HUES48 (cell line): ENCODE data around the gene NAT16.

Source experiments
- H3K27ac ChIP-seq: one replicate; pipeline ENCODE4 v1.7.0; 2013; ENCODE audit warnings: low read depth, low read length, inconsistent platforms
- H3K27me3 ChIP-seq: 2 replicates; pipeline ENCODE4 v1.6.1; 2013; ENCODE audit warnings: mild to moderate bottlenecking, low read length; ENCODE audit not compliant: control insufficient read depth, insufficient read depth
- H3K36me3 ChIP-seq: 2 replicates; pipeline ENCODE4 v1.6.1; 2013; ENCODE audit warnings: low read length; ENCODE audit not compliant: control insufficient read depth, insufficient read depth
- H3K4me1 ChIP-seq: 2 replicates; pipeline ENCODE4 v1.6.1; 2013; ENCODE audit warnings: mild to moderate bottlenecking, low read length; ENCODE audit not compliant: control insufficient read depth, insufficient read depth
- H3K4me3 ChIP-seq: 2 replicates; pipeline ENCODE4 v1.5.1; 2013; ENCODE audit warnings: mild to moderate bottlenecking, low read depth, low read length
- H3K9ac ChIP-seq: 2 replicates; pipeline ENCODE4 v1.6.1; 2013; ENCODE audit warnings: mild to moderate bottlenecking, low read depth, low read length, moderate library complexity
- H3K9me3 ChIP-seq: 2 replicates; pipeline ENCODE4 v1.6.1; 2013; ENCODE audit warnings: low read length; ENCODE audit not compliant: control insufficient read depth, insufficient read depth

NAT16 gene

DNA sequence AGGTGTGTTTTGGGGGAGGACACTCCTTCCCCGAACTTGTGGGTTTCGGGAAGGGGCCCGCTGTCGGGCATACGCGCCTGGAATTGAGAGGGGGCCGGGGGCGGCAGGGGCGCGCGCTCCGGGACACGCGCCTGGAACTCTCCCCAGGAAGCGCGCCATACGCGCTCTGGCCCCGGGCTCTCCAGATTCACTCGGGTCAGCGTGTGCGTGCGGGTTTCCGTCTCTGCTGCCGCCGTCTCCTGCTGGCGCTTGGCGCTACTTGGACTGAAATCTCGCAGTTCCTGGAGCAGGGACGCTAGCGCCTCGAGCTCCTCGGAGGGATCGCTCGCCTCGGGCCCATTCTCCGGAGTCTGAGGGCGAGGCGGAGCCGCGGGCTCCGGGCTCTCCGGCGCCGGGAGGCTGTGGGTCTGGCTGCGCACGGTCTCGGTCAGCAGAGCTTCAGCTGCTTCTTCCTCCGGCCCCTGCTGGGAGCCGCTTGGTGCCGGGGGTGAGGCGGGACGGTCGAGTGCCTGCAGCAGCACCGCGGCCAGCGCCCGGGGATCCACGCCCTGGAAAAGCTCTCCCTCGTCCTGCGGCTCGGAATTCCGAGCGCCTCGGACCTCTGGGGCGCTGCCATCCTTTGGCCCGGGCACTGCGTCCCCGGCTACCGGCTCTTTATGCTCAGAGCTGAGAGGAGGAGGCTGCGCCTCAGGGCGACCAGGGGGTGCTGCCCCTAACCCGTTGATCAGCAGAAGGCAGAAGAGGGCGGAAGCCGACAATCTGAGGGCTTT lies 15.8 kb downstream of the NAT16 start:
- Histone ChIP-seq H3K36me3 (no peaks in the 10 kb centered on the region; the same call in 1 of the 2 replicates), H3K9ac (peak overlapping the region; percentile 29), H3K4me1 (peaks cover 54% of the 10 kb centered on the region), H3K9me3 (no peaks in the 10 kb centered on the region), H3K4me3 (peak overlapping the region; percentile 76), H3K27me3 (peaks cover 60% of the 10 kb centered on the region), H3K27ac (peak overlapping the region; percentile 88)

DNA sequence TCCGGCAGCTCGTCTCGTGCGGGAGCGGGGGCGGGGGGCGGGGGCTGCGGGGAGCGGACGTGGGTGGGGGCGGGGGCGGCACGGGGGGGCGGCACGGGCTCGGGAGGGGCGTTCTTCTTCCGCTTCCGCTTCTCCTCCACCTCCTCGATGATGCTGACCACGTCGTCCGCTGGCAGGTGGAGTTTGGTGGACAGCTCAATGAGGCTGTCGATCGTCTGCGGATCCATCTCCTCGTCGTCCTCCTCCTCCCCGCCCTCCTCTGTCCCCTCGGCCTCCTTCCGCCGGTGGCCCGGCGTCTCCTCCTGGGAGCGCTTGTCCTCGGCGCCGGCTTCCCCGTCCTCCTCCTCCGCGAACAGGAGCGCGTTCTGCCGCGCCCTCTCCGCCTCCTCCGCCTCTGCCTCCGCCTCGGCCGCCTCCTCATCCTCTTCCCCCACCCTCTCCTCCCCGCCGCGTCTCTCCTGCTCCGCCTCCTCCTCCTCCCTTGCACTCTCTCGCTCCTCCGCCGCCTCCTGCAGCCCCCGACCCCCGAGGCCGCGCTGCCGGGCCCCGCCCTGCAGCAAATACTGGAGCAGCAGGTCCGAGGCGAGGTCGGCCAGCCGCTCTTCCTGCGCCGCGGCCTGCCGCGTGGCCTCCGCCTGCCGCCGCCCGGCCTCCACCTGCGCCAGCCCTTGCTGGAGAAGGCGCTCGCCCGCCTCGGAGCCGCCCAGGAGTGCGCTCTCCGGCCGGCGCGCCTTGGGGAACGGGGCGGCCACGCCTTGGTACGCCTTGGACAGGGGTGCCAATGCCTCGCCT lies 16.6 kb downstream of the NAT16 start:
- peak overlapping the region; percentile 88 for H3K27ac ChIP-seq
- H3K9me3 ChIP-seq, result no peaks in the 10 kb centered on the region
- peaks cover 46% of the 10 kb centered on the region for H3K4me1 ChIP-seq
- peak overlapping the region; percentile 76 for H3K4me3 ChIP-seq
- peak overlapping the region; percentile 29; the same call in 1 of the 2 replicates for H3K9ac ChIP-seq
- peaks cover 53% of the 10 kb centered on the region for H3K27me3 ChIP-seq
- H3K36me3 ChIP-seq, result no peaks in the 10 kb centered on the region; the same call in 1 of the 2 replicates

GRCh38 chr7:101162551-101163278 lies 17.4 kb downstream of the NAT16 start:
- H3K27me3 ChIP-seq, result peaks cover 45% of the 10 kb centered on the region
- H3K9ac ChIP-seq, result no peak overlapping the region; the same call in none of the 2 replicates
- peaks cover 5% of the 10 kb centered on the region; the same call in 1 of the 2 replicates for H3K36me3 ChIP-seq
- peak overlapping the region; percentile 88 for H3K27ac ChIP-seq
- H3K4me3 ChIP-seq, result peak overlapping the region; percentile 67
- H3K4me1 ChIP-seq, result peaks cover 39% of the 10 kb centered on the region
- no peaks in the 10 kb centered on the region for H3K9me3 ChIP-seq

- H3K9ac ChIP-seq, result no peak overlapping the region; the same call in 1 of the 2 replicates
- H3K4me1 ChIP-seq, result peaks cover 38% of the 10 kb centered on the region
- no peaks in the 10 kb centered on the region for H3K9me3 ChIP-seq
- peaks cover 8% of the 10 kb centered on the region; the same call in 1 of the 2 replicates for H3K36me3 ChIP-seq
- H3K27ac ChIP-seq, result peak overlapping the region; percentile 88
- H3K4me3 ChIP-seq, result peak overlapping the region; percentile 67
- H3K27me3 ChIP-seq, result peaks cover 37% of the 10 kb centered on the region
Observed at GRCh38 chr7:101161692-101162471, 18.2 kb downstream of the NAT16 start.

DNA sequence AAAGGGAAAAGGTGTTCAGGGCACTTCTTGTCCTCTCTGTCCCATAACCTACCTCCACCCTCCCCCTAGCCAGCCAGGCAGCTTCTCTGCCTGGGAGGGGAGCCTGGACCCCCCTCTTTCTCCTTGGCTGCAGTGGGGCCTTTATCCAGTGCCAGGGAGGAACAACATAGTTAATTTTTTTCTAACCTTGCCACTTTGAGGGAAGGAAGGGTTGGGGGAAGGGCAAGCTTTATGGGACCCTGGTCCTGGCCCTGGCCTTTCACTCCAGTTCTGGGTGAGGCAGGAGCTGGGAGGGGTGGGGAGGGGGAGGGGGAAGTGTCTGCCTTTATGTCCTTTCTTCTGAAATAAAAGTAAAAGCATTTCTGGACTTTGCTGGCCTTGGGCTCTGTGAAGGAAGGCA lies 19.2 kb downstream of the NAT16 start:
- no peak overlapping the region for H3K9ac ChIP-seq
- peak overlapping the region; percentile 55 for H3K27ac ChIP-seq
- peaks cover 31% of the 10 kb centered on the region for H3K27me3 ChIP-seq
- no peaks in the 10 kb centered on the region for H3K9me3 ChIP-seq
- H3K4me1 ChIP-seq, result peaks cover 42% of the 10 kb centered on the region
- peaks cover 8% of the 10 kb centered on the region; the same call in 1 of the 2 replicates for H3K36me3 ChIP-seq
- no peak overlapping the region for H3K4me3 ChIP-seq

DNA sequence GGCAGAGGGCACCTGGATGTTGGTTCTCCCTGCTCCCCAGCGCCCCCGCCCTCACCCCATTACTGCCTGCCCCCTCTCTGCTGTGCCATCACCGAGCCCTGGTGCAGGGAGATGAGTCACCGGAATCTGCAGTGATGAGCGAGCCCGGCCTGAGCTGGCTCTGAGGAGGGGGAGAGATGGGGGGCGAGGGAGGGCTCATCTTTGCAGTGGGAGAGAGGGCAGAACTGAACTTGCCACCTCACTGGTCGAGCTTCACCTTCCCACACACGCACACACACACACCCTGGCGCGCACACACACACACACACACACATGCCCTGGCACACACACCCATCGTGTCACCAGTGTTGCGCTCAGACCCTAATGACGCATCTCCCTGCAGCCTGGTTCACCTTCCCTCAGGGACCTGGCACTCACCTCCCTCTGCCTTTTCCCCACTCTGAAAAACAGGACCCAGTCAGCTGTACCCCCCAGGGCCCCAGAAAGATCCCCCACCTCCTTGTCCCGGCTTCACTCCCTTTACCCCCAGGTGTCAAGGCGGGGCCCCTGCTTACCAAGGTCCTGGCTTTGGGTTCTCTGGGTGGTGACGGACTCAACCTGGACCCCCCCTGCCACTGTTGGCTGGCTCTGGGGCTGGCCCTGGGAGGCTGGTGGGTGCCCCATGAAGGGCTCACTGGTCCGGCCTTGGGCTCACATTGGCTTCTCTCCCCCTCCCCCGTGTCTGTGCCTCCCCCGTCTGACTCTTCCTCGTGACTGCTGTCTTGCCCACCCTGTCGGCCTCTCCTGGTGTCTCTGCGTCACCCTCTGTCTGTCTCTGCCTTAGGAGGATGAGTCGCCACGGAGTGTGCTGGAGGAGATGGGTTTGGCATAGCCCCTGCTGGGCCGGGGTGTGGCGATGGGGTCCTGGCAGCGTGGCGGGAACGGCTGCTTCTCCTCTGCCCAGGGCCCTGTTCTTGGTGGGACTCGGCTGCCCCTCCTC lies 20.1 kb downstream of the NAT16 start:
- Histone ChIP-seq H3K36me3 (peaks cover 8% of the 10 kb centered on the region; the same call in 1 of the 2 replicates), H3K27me3 (peaks cover 25% of the 10 kb centered on the region), H3K9me3 (no peaks in the 10 kb centered on the region), H3K4me1 (peaks cover 48% of the 10 kb centered on the region), H3K9ac (no peak overlapping the region), H3K4me3 (no peak overlapping the region), H3K27ac (peak overlapping the region; percentile 26)

- H3K9me3 ChIP-seq, result no peaks in the 10 kb centered on the region
- peaks cover 12% of the 10 kb centered on the region; the same call in 1 of the 2 replicates for H3K27me3 ChIP-seq
- no peak overlapping the region for H3K9ac ChIP-seq
- H3K4me1 ChIP-seq, result peaks cover 36% of the 10 kb centered on the region
- no peak overlapping the region for H3K4me3 ChIP-seq
- H3K27ac ChIP-seq, result peak overlapping the region; percentile 53
- peaks cover 8% of the 10 kb centered on the region; the same call in 1 of the 2 replicates for H3K36me3 ChIP-seq
Observed at GRCh38 chr7:101156866-101157589, 23.1 kb downstream of the NAT16 start.

DNA sequence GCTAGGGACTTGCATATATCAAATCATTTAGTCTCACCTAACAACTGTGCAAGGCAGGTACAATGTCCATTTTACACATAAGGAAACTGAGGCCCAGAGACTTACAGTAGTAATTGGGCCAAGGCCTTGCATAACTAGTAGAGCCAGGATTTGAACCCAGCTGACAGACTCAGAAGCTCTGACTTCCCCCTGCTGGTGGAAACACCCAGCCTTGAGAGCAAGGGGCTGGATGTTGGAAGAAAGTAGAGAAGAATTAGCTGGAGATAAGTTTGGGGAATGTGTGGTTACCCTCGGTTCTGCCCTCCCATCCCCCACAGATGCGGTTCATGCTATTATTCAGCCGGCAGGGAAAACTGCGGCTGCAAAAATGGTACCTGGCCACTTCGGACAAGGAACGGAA lies 23.8 kb downstream of the NAT16 start:
- Histone ChIP-seq H3K9me3 (no peaks in the 10 kb centered on the region), H3K36me3 (peaks cover 8% of the 10 kb centered on the region; the same call in 1 of the 2 replicates), H3K4me3 (no peak overlapping the region), H3K27ac (peak overlapping the region; percentile 53), H3K9ac (no peak overlapping the region), H3K27me3 (peaks cover 10% of the 10 kb centered on the region; the same call in 1 of the 2 replicates), H3K4me1 (peaks cover 30% of the 10 kb centered on the region)

DNA sequence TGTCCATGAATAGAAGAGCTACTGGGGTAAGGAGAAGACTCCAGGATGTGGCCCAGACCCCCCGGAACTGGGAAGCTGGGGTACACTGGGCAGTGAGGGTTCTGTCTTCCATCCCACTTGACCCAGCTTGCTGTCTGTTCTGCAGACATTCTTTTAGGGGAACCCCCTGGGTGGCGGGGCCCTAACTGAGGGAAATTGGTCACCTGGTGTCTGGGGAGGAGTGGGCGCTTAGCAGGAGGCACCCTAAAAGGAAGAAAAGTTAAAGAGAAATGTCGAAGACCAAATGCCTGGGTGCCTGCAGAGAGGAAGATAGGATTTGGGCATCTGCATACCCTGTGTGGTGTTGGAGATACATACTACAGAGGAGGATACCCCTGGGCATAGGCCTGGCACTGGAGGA lies 24.8 kb downstream of the NAT16 start:
- Histone ChIP-seq H3K9me3 (no peaks in the 10 kb centered on the region), H3K4me1 (peaks cover 21% of the 10 kb centered on the region), H3K27me3 (peaks cover 9% of the 10 kb centered on the region; the same call in 1 of the 2 replicates), H3K9ac (peak overlapping the region; percentile 11; the same call in 1 of the 2 replicates), H3K36me3 (peaks cover 8% of the 10 kb centered on the region; the same call in 1 of the 2 replicates), H3K27ac (peak overlapping the region; percentile 78), H3K4me3 (peak overlapping the region; percentile 82)
